Left forelimb (tissue), 1 donor: Measurements from ENCODE around the gene UGT2A1.
"Not testable (repeated sequence)": the region's sequence is repeated elsewhere in the genome, so short reads cannot be mapped to it uniquely, and the experiment has no call there.

ENCODE experiments used
- DNase-seq: peaks from one replicate; pipeline ENCODE4 v3.0.0-alpha.2; 2018; ENCODE audit warnings: low spot score

Gene UGT2A1

DNA sequence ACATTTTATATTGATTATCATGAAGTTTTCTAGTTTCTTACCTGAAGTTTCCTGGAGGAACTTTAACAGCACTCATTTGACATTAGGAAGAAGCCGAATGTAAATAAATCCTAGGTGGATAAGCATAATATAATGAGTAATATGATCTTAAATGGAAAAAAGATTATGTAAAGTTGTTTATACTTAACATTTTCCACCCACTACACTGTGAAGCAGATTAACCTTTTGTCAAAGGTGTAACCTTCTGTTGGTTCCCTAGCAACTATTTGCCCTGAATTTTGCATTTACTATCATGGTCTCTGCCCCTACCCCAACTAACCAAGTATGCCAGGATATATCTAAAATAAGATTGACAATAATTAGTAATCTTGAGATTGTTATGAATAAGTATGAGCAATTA lies at the start of gene UGT2A1:
UGT2A1 (minus strand) TSS at position 101 of the 400 bp plus-strand sequence. CDS start 5,603 bp downstream, outside the sequence.
- no peak for DNase-seq

DNA sequence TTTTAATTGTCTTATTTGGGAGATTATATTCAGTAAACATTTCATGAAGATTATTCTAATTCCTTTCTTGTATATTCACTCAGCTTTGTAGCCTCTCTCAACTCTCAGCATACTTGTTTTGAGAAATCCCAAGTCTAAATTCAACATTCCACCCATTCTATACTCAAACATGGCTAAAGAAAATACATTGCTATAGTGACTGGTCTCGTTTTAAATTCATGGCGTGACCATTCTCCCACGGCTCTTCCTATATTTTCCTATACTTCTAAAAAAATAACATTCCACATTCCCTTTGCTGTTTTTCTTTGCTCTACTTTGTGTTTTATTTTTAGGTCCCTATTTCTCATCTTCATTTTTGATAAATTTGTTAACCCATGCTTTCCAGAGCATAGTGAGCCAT lies 49.2 kb upstream of the UGT2A1 start:
- DNase-seq: no peak

DNA sequence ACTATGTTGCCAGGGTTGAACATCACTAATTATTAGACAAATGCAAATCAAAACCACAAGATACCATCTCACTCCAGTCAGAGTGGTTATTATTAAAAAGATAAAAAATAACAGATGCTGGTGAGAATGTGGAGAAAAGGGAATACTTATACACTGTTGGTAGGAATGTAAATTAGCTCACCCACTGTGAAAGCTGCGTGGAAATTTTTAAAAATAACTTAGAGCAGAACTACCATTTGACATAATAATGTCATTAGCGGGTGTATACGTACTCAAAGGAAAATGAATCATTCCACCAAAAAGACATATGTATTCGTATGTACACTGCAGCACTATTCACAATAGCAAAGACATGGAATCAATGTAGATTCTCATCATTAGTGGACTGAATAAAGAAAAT lies 48.6 kb upstream of the UGT2A1 start:
- no peak for DNase-seq

DNA sequence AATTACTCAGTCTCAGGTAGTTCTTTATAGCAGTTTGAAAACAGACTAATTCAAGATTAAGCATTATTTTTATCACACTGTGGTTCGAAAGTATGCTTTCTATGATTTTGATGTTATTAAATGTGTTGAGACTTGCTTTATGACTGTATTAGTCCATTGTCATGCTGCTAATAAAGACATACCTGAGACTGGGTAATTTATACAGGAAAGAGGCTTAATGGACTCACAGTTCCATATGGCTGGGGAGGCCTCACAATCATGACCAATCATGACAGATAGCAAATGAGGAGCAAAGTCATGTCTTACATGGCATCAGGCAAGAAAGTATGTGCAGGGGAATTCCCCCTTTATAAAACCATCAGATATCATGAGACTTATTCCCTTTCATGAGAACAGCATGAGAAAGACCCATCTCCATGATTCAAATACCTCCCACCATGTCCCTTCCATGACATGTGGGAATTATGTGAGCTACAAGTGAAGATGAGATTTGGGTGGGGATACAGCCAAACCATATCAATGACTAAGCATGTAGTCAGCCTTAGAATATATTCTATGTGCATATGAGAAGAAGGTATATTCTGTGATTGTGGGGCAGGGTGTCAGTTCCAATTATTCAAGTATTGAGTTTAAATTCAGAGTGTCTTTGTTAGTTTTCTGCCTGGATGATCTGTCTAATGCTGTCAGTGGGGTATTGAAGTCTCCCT lies 44.6 kb upstream of the UGT2A1 start:
- DNase-seq: no peak

DNA sequence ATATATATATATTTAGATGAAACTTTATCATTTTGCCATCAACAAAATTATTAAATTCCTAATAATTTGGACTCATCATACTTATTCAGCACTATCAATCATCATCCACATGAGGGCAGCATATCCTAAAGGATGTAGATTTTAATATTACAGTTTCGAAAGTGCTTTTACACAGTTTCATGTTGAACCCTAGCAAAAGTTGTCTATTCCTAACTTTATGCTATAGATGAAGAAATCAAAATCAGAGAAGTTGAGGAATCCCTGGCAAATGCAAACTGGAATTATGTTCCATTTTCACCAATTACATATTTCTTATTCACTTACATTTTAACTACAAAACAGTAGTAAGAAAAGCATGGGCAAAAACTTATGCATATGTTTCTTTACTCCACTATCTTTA lies 36.6 kb upstream of the UGT2A1 start:
- no peak for DNase-seq

DNA sequence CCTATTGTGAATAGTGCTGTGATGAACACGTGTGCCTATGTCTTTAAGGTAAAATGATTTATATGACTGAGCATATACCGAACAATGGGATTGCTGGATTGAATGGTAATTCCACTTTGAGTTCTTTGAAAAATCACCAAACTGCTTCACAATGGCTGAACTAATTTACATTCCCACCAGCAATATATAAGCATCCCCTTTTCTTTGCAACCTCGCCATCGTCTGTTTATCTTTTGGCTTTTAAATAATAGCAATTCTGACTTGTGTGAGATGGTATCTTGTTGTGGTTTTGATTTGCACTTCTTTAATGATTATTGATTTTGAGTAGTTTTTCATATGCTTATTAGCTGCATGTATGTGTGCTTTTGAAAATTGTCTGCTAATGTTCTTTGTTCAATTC lies 31.8 kb upstream of the UGT2A1 start:
- DNase-seq: no peak

DNA sequence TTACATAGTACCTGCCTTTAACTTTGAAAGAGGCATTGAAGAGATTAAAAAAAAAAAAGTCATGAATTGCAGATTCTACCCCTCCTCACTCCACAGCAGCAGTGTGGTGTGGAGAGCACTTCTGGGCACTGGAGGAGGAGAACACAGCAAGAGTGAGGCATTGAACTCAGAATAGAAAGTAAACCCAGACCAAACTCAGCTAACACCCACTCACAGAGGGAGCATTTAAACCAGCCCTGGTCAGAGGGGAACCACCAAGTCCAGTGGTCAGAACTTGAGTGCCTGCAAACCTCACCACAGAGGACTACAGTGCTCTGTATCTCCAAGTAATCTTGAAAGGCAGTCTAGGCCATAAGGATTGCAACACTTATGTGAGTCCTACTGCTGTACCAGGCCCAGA lies 15.6 kb upstream of the UGT2A1 start:
- DNase-seq: no peak

DNA sequence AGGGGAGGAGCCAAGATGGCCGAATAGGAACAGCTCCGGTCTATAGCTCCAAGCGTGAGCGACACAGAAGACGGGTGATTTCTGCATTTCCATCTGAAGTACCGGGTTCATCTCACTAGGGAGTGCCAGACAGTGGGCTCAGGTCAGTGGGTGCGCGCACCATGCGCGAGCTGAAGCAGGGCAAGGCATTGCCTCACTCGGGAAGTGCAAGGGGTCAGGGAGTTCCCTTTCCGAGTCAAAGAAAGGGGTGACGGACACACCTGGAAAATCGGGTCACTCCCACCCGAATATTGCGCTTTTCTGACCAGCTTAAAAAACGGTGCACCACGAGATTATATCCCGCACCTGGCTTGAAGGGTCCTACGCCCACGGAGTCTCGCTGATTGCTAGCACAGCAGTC lies 11.0 kb upstream of the UGT2A1 start:
- not testable (repeated sequence) for DNase-seq

DNA sequence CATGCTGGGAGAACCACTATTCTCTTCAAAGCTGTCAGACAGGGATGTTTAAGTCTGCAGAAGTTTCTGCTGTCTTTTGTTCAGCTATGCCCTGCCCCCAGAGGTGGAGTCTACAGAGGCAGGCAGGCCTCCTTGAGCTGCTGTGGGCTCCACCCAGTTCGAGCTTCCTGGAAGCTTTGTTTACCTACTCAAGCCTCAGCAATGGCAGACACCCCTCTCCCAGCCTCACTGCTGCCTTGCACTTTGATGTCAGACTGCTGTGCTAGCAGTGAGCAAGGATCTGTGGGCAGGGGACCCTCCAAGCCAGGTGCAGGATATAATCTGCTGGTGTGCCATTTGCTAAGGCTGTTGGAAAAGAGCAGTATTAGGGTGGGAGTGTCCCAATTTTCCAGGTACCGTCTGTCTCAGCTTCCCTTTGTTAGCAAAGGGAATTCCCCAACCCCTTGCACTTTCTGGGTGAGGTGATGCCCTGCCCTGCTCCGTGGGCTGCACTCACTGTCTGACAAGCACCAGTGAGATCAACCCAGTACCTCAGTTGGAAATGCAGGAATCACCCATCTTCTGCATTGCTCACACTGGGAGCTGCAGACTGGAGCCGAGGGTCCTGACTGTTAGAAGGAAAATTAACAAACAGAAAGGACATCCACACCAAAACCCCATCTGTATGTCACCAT lies 8.2 kb upstream of the UGT2A1 start:
- not testable (repeated sequence) for DNase-seq

DNA sequence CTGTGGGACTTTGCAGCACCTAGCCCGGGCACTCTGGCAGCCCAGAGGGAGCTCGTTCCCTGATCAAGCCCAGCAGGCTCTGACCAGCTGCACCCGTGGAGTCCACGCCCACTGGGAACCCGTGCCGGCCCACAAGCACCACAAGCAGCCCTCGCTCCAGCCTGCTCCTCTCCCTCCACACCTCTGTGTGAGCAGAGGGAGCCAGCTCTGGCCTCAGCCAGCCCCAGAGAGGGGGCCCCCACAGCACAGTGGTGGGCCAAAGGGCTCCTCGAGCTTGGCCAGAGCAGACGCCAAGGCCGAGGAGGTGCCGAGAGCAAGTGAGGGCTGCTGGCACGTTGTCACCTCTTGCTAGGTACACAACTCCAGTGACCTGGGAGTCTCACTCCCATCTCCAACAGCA lies 5.1 kb upstream of the UGT2A1 start:
- no peak for DNase-seq

DNA sequence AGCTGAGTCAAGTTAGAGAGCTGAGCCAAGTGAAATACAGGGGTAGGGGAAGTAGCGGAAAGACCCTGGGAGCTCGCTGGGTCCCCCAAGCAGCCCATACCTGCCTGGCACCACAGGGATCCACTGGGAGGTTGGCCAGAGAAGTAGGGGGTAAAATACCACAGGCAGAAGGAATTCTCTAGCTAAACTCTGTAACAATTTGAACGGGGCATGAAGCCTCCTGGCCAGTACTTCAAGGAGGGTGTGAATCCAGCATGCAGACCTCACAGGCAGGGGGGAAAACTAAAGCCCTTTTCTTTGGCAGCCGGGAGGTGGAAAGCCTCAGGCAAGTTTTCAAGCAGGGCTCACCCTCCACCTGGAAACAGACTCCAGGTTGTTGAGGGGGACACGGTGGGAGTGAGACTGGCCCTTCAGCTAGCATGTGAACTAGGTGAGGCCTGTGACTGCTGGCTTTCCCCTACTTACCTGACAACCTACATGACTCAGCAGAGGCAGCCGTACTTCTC lies 3.7 kb upstream of the UGT2A1 start:
- DNase-seq: no peak

DNA sequence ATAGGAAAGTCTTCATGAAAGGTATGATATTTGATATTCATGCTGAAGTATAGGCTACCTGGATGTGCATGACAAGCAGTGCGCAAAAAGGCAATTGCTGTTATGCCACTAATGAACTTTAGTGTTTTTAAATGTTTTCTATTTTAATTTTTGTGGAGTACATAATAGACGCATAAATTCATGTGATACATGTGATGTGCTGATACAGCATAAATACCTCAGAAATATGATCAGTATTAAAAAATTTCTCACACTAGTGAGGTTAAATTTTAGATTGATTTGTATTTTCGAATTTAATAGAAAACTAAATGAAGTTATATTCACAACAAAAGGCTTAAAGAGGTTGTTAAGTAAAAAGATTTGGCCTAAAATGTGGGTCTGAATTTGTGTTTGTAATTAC lies 2.2 kb downstream of the UGT2A1 start:
- DNase-seq: no peak

DNA sequence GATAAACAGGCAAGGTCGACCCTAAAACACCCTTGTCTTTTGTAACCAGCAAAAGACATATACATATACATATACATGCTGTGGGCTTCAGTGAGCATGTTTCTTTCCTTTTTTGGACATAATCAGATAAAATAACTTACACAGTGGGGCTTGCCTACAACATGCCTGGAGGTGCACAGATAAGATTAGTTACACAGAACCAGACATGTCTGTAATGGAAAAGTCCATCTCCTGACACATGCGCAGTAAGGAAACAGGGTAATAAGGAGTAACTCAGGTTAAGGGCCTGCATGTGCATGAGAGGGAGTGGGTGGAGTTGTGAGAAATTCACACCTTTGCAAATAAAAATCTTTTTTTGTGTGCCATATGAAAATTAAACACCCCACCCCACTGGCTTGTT lies 3.4 kb downstream of the UGT2A1 start:
- no peak for DNase-seq

DNA sequence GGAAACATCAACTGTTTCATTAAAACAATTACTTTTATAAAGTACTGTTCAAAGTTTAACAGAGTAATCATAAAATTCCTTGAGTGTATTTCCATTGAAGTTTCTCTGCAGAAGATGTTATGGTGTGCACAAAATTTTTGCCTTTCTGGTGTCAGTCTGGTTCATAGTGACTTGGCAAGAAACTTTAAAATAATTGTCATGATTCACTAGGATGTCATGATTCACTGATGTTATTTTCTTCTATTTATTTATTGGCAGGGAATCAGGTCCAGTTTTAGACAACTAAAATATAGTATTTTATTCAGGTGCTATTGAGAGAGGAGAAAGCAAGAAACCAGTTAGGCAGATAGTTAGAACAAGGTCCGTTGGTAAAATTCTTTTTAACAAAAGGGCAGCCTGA lies 3.8 kb downstream of the UGT2A1 start:
- DNase-seq: no peak

DNA sequence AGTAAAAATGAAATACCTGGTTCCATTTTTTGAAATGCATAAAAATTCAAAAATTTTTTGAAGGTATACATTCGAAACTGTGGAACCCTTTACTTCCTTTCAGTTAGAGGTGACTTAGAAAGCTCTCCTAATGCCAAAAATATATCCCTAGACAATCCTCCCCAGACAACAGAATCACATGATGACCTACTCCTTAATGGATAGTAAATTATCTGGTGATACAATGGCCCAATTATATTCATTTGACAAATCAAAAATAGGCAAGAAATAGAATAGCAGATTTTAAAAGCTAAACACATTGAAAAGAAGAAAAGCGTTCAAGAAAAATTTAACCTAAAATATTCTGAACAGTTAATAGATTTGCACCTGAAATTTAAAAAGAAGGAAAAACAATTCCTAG lies 10.1 kb downstream of the UGT2A1 start:
- no peak for DNase-seq

DNA sequence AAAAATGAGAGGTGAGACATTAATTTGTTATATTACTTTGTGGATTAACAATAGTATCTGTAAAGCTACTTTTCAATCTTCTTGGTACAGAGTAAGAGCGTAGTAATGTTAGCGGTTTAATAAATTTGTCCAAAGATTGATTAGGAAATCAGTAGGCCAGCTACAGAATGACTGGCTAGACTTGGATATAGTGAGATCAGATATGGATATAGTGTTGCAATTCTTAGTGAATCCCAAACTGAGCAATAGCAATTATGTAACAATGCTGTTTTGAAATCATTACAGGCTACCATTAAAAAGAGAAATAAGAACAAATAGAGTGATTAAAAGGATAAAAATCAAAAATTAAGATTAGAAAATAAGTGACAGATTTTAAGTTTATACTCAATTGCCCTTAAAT lies 12.8 kb downstream of the UGT2A1 start:
- DNase-seq: no peak

DNA sequence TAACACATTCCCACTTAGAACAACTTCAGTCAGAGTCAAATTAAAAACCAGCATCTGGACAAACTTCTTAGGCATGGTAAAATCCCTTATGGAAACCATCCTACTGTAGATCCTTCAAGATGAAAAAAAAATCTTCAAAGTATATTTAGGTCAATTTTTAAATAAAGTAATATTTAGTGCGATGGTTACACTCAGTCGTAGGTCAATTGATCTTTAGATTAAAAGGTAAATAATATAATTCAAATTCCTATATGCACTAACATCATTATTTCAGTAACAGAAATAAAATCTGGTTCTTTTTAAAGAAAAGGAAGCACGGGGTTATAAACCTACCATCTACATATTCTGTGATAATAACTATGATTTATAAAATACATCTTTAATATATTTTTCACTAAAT lies 13.5 kb downstream of the UGT2A1 start, which contains the start of gene UGT2A2:
UGT2A2 (minus strand) TSS at position 101 of the 400 bp plus-strand sequence; CDS start at position 99, 2 bp downstream.
- DNase-seq: no peak

DNA sequence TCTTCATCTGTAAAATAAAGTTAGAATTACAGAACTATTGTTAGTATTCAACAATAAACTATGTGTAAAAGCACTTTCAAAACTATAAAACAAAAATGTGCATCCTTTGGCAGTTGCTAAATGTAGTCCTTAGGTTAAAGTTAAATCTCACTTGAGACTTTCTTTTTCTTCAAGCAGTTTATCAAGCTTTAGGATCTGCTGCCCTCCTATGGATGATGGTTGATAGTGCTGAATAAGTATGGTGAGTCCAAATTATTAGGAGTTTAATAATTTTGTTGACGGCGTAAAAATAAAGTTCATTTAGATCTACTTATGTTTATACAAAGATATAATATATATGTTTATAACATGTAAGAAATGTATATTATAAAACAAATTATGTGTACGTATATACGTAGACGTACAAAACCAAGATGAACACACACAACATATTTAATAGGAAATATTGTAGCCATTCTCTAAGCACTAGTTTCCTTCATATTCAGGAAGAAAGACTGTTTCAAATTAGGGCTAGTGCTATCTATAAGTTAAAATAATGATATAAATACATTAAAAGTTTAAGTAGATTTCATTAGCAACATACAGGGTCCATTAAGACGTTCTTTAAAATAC lies 35.9 kb downstream of the UGT2A1 start:
- no peak for DNase-seq

DNA sequence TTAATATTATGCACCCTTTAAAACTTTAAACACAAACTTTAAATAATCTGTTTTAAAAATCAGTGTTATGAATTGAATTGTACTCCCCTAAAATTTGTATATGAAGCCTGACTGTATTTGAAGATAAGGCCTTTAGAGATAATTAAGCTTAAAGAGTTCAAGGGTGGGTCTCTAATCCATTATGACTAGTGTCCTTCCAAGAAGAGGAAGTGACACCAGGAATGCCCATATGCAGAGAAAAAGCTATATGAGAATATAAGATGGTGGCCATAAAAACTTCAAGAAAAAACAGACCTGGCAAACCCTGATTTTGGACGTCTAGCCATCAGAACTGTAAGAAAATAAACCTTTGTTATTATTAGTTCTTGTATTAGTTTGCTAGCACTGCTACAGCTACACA lies 42.6 kb downstream of the UGT2A1 start:
- no peak for DNase-seq

DNA sequence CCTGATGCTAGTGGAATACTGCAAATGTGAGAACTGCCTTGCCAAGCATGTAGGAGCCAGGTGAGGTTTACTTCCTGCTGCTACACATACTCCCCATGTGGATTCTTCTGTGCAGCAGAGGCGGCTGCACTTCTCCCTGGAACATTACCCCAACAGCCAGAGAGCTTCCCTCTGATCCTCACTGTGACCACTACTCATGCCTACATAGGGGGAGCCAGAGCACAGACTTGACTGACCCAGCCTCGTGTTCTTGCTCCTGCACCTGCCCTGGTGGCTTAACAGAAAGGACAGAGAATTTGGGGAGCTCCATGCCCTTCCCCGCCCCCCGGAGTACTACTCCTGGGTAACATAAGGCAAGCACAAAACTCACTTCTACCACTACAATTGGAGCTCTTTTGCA lies 52.0 kb downstream of the UGT2A1 start:
- DNase-seq: no peak

DNA sequence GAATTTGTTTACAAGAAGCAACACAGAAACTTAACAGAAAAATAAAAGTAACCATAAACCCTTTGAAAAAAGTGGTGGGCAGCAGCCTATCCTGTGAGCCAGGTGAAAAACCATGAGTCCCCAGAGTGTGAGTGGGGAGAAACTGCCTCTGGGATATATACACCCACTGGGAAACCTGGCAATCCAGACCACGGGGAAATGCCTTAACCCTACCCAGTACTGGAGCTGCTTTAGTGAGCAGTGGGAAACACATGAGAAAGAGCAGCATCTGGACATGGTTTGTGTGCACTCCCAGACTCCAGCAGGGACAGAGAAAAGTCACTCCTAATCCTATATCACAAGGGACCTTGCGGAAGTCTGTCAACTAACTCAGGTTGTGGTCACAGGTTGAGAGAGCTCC lies 53.0 kb downstream of the UGT2A1 start:
- DNase-seq: no peak

DNA sequence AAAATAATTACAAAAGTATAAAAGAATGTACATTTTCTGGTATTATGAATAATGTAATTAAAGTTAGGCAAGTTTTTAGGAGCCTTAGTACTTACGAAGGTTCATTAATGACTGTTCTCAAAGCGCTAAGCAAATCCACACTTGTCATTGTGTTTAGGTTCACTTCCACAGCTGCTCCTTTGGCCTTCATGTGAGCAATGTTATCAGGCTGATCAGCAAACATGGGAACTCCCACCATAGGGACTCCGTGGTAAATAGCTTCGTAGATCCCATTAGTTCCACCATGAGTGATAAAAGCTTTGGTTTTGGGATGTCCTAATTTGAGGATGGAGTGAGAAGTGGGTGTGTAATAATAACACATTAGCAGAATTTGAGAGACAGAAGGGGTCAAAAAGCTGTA lies 58.7 kb downstream of the UGT2A1 start:
- no peak for DNase-seq

DNA sequence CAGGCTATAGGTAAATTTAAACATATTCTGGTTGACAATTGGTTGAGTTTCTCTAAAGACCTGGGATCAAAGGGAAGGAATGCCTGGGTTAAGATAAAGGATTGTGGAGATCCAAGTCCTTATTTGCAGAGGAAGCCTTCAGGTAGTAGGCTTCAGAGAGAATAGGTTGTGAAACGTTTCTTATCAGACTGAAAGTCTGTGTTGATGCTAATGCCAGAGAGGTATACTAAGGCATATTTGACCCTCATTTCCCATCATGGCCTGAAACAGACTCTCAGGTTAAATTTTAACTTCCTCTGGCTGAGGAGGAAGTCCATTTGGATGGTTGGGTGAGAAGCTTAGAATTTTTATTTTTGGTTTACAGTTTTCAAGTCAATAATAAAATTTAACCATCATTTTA lies 61.7 kb downstream of the UGT2A1 start:
- DNase-seq: no peak
